ENCODE data around the gene BBOX1. TPM values are rescaled to one million over a fixed set of nuclear protein-coding genes. Genes with fewer than 3 reads are reported as not detected.

BBOX1 gene
- total RNA-seq, 1 experiment from 2014 or later = not detected

- no peaks in the 10 kb centered on the region for H3K36me3 ChIP-seq (ENCODE audit: control insufficient read depth in 1 of 2, insufficient read depth in 2 of 2, low read length in 2 of 2)
- no peaks in the 10 kb centered on the region for H3K79me2 ChIP-seq (ENCODE audit: insufficient read depth, low read length)
- intact Hi-C loops (cut with micrococcal nuclease) = no loop called here
- H2AFZ ChIP-seq (ENCODE audit: low read depth, low read length, poor library complexity, severe bottlenecking) = no peak overlapping the region
- no peaks in the 10 kb centered on the region for H3K4me1 ChIP-seq (ENCODE audit: control insufficient read depth in 1 of 2, insufficient read depth in 2 of 2, low read length in 2 of 2)
- no peak overlapping the region for H3K4me2 ChIP-seq (ENCODE audit: low read length)
- H3K9ac ChIP-seq (ENCODE audit: low read length) = no peak overlapping the region
- H3K9me2 ChIP-seq (ENCODE audit: insufficient read depth) = no peaks in the 10 kb centered on the region
- H3K9me3 ChIP-seq (ENCODE audit: control insufficient read depth in 1 of 2, insufficient read depth in 1 of 2, low read depth in 1 of 2, low read length in 2 of 2) = no peaks in the 10 kb centered on the region
- BruUV-seq (replicated peaks) = no TSS peak
- RAD21 ChIA-PET (ENCODE audit: low non-redundant PET in 1 of 2, low total read pairs in 2 of 2, uncharacterized antibody in 2 of 2, unreplicated experiment in 2 of 2) = no interaction called here
- no peak overlapping the region for H3K4me3 ChIP-seq (replicated peaks in 1 of 2; ENCODE audit: low read depth in 1 of 2, low read length in 2 of 2)
- H3K27me3 ChIP-seq (ENCODE audit: insufficient read depth, low read length) = no peaks in the 10 kb centered on the region
- ATAC-seq = no peak
- TF ChIP-seq ELF1 (IDR thresholded peaks at IDR 0.05; ENCODE audit: borderline replicate concordance, low read depth) (no peak), TCF7L2 (IDR thresholded peaks at IDR 0.05; ENCODE audit: borderline replicate concordance, extremely low read depth, insufficient read depth, insufficient read length) (no peak), ZNF274 (IDR thresholded peaks at IDR 0.05; ENCODE audit: low read depth, low read length) (no peak), JUND (IDR thresholded peaks at IDR 0.05) (no peak)
- TF ChIP-seq, protein P1, sequence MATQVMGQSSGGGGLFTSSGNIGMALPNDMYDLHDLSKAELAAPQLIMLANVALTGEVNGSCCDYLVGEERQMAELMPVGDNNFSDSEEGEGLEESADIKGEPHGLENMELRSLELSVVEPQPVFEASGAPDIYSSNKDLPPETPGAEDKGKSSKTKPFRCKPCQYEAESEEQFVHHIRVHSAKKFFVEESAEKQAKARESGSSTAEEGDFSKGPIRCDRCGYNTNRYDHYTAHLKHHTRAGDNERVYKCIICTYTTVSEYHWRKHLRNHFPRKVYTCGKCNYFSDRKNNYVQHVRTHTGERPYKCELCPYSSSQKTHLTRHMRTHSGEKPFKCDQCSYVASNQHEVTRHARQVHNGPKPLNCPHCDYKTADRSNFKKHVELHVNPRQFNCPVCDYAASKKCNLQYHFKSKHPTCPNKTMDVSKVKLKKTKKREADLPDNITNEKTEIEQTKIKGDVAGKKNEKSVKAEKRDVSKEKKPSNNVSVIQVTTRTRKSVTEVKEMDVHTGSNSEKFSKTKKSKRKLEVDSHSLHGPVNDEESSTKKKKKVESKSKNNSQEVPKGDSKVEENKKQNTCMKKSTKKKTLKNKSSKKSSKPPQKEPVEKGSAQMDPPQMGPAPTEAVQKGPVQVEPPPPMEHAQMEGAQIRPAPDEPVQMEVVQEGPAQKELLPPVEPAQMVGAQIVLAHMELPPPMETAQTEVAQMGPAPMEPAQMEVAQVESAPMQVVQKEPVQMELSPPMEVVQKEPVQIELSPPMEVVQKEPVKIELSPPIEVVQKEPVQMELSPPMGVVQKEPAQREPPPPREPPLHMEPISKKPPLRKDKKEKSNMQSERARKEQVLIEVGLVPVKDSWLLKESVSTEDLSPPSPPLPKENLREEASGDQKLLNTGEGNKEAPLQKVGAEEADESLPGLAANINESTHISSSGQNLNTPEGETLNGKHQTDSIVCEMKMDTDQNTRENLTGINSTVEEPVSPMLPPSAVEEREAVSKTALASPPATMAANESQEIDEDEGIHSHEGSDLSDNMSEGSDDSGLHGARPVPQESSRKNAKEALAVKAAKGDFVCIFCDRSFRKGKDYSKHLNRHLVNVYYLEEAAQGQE (IDR thresholded peaks at IDR 0.05; ENCODE audit: low read depth) = no peak
- POLR2A ChIA-PET = no interaction called here
- DNase-seq (ENCODE audit: low read depth, low spot score) = no peak
- CTCF ChIA-PET = no interaction called here
- no peak overlapping the region for H3K27ac ChIP-seq (ENCODE audit: low read depth, low read length)
- no peaks in the 10 kb centered on the region for H4K20me1 ChIP-seq (ENCODE audit: insufficient read depth)
Measured at GRCh38 chr11:27118949-27119348, 78.3 kb downstream of the BBOX1 start.

DNA sequence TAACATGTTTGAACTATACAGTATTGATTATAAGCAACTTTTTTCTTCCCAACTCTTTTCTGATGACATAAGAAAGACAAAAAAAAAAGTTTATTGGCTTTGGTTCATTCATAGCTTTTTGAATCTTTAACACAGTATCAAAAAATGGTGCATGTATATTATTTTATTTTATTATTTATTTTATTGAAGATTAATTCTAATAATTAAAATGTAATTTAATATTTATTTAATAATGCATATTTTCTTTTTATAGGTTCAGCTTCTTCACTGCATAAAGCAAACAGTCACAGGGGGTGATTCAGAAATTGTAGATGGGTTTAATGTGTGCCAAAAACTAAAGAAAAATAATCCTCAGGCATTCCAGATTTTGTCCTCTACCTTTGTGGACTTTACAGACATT is 78.8 kb downstream of the BBOX1 start:
- no peaks in the 10 kb centered on the region for H3K27me3 ChIP-seq (ENCODE audit: insufficient read depth, low read length)
- TF ChIP-seq JUND (IDR thresholded peaks at IDR 0.05) = no peak
- no peak for TF ChIP-seq FOSL1 (IDR thresholded peaks at IDR 0.05; ENCODE audit: low read depth)
- TF ChIP-seq CBX3 (IDR thresholded peaks at IDR 0.05; ENCODE audit: low read depth) = no peak
- no peak for TF ChIP-seq EZH2 (IDR thresholded peaks at IDR 0.05)
- TF ChIP-seq POLR2AphosphoS5 (IDR thresholded peaks at IDR 0.05; ENCODE audit: low read depth, low read length) = no peak
- TF ChIP-seq RAD21 (IDR thresholded peaks at IDR 0.05; ENCODE audit: low read depth) = no peak
- TF ChIP-seq ZNF274 (IDR thresholded peaks at IDR 0.05; ENCODE audit: low read depth, low read length) = no peak
- TF ChIP-seq, protein P2, sequence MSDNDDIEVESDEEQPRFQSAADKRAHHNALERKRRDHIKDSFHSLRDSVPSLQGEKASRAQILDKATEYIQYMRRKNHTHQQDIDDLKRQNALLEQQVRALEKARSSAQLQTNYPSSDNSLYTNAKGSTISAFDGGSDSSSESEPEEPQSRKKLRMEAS (IDR thresholded peaks at IDR 0.05) = no peak
- no peak for TF ChIP-seq SP1 (IDR thresholded peaks at IDR 0.05; ENCODE audit: low read depth)
- no peak for TF ChIP-seq CEBPB (IDR thresholded peaks at IDR 0.05; ENCODE audit: low read depth)
- TF ChIP-seq YY1 (IDR thresholded peaks at IDR 0.05; ENCODE audit: extremely low read depth, insufficient replicate concordance, low read depth, low read length) = no peak
- no peak for TF ChIP-seq EGR1 (IDR thresholded peaks at IDR 0.05; ENCODE audit: low read depth)
- no peak for TF ChIP-seq ZFX (IDR thresholded peaks at IDR 0.05)
- no peak for TF ChIP-seq SRF (IDR thresholded peaks at IDR 0.05; ENCODE audit: low read depth)

More for the DNA sequence above, 78.8 kb downstream of the BBOX1 start:
- ATAC-seq = no peak
- Histone ChIP-seq H3K4me3 (replicated peaks in 1 of 2; ENCODE audit: low read depth in 1 of 2, low read length in 2 of 2) (no peak overlapping the region), H3K36me3 (ENCODE audit: control insufficient read depth in 1 of 2, insufficient read depth in 2 of 2, low read length in 2 of 2) (no peaks in the 10 kb centered on the region), H3K4me2 (ENCODE audit: low read length) (no peak overlapping the region), H3K9me3 (ENCODE audit: control insufficient read depth in 1 of 2, insufficient read depth in 1 of 2, low read depth in 1 of 2, low read length in 2 of 2) (no peaks in the 10 kb centered on the region), H4K20me1 (ENCODE audit: insufficient read depth) (no peaks in the 10 kb centered on the region), H3K9ac (ENCODE audit: low read length) (no peak overlapping the region), H3K79me2 (ENCODE audit: insufficient read depth, low read length) (no peaks in the 10 kb centered on the region), H3K4me1 (ENCODE audit: control insufficient read depth in 1 of 2, insufficient read depth in 2 of 2, low read length in 2 of 2) (no peaks in the 10 kb centered on the region), H2AFZ (ENCODE audit: low read depth, low read length, poor library complexity, severe bottlenecking) (no peak overlapping the region), H3K27ac (ENCODE audit: low read depth, low read length) (no peak overlapping the region), H3K9me2 (ENCODE audit: insufficient read depth) (no peaks in the 10 kb centered on the region)
- POLR2A ChIA-PET = no interaction called here
- no peak for DNase-seq (ENCODE audit: low read depth, low spot score)
- RAD21 ChIA-PET (ENCODE audit: low non-redundant PET in 1 of 2, low total read pairs in 2 of 2, uncharacterized antibody in 2 of 2, unreplicated experiment in 2 of 2) = no interaction called here
- CTCF ChIA-PET = no interaction called here
- intact Hi-C loops (cut with micrococcal nuclease) = no loop called here
- no TSS peak for BruUV-seq (replicated peaks)

Data from HCT116 (cell line).